MM.1S (cell line): Measurements from ENCODE around the gene GUCY1A2.

ENCODE experiments used
- DNase-seq: peaks from one replicate; pipeline ENCODE4 v3.0.0-alpha.2; 2015
- H2AFZ ChIP-seq: fragments of 300-600 bp; sonication (generic); 2 replicates; pipeline ENCODE4 v1.6.0; 2016; ENCODE audit warnings: antibody characterized with exemption, low read length
- H3F3A ChIP-seq: fragments of 300-600 bp; sonication (generic); 2 replicates; pipeline ENCODE4 v1.6.1; 2016; ENCODE audit warnings: mild to moderate bottlenecking, antibody characterized with exemption, low read length, moderate library complexity, mixed read lengths; ENCODE audit not compliant: insufficient read depth
- H3K27ac ChIP-seq: fragments of 300-600 bp; sonication (generic); 2 replicates; pipeline ENCODE4 v1.5.1; 2016; ENCODE audit warnings: mild to moderate bottlenecking, low read length
- H3K27me3 ChIP-seq: fragments of 300-600 bp; sonication (generic); replicated peaks from 2 replicates; pipeline ENCODE4 v1.6.0; 2016; ENCODE audit warnings: low read length; ENCODE audit not compliant: insufficient read depth
- H3K36me3 ChIP-seq: fragments of 300-600 bp; sonication (generic); replicated peaks from 2 replicates; pipeline ENCODE4 v1.6.1; 2016; ENCODE audit warnings: mild to moderate bottlenecking, low read length, mixed read lengths; ENCODE audit not compliant: insufficient read depth
- H3K4me1 ChIP-seq: fragments of 300-600 bp; sonication (generic); 2 replicates; pipeline ENCODE4 v1.6.1; 2016; ENCODE audit warnings: low read length, mixed read lengths
- H3K4me2 ChIP-seq: fragments of 300-600 bp; sonication (generic); 2 replicates; pipeline ENCODE4 v1.6.0; 2016; ENCODE audit warnings: low read depth, low read length
- H3K4me3 ChIP-seq: fragments of 300-600 bp; sonication (generic); 2 replicates; pipeline ENCODE4 v1.5.1; 2016; ENCODE audit warnings: low read length, mixed read lengths
- H3K79me2 ChIP-seq: fragments of 300-600 bp; sonication (generic); 2 replicates; pipeline ENCODE4 v1.6.1; 2016; ENCODE audit warnings: mixed run types, low read length, mixed read lengths
- H3K9ac ChIP-seq: fragments of 300-600 bp; sonication (generic); 2 replicates; pipeline ENCODE4 v1.6.1; 2016; ENCODE audit warnings: low read length, mixed read lengths
- H3K9me2 ChIP-seq: fragments of 300-600 bp; sonication (generic); replicated peaks from 2 replicates; pipeline ENCODE4 v1.6.1; 2016; ENCODE audit warnings: mild to moderate bottlenecking, low read length, mixed read lengths; ENCODE audit not compliant: insufficient read depth
- H3K9me3 ChIP-seq: fragments of 300-600 bp; sonication (generic); replicated peaks from 2 replicates; pipeline ENCODE4 v1.6.1; 2016; ENCODE audit warnings: mild to moderate bottlenecking, low read length, mixed read lengths; ENCODE audit not compliant: insufficient read depth
- H4K20me1 ChIP-seq: fragments of 300-600 bp; sonication (generic); 2 replicates; pipeline ENCODE4 v1.6.1; 2016; ENCODE audit warnings: mild to moderate bottlenecking, low read length, moderate library complexity, mixed read lengths; ENCODE audit not compliant: insufficient read depth
- CTCF ChIP-seq: fragments of 300-600 bp; sonication (generic); IDR thresholded peaks from 2 replicates; pipeline ENCODE4 v1.5.1; 2016; ENCODE audit warnings: antibody characterized with exemption, low read length, mixed read lengths
- EZH2 ChIP-seq: fragments of 300-600 bp; sonication (generic); optimal IDR thresholded peaks from 2 replicates; pipeline ENCODE3; 2017; ENCODE audit warnings: low read depth, mild to moderate bottlenecking, antibody characterized with exemption, low read length, mixed read lengths
- EZH2phosphoT487 ChIP-seq: fragments of 300-600 bp; sonication (generic); IDR thresholded peaks from 2 replicates; pipeline ENCODE4 v1.6.1; 2018; ENCODE audit warnings: antibody characterized with exemption, low read length

The GUCY1A2 gene

GRCh38 chr11:106644824-106645223 lies 373.5 kb downstream of the GUCY1A2 start:
- TF ChIP-seq EZH2 (no peak), CTCF (no peak), EZH2phosphoT487 (no peak)
- no peaks in the 10 kb centered on the region for H3K9me3 ChIP-seq
- H3K4me1 ChIP-seq: no peaks in the 10 kb centered on the region
- no peak overlapping the region for H3K4me2 ChIP-seq
- H3K4me3 ChIP-seq: no peak overlapping the region
- H3F3A ChIP-seq: no peaks in the 10 kb centered on the region
- no peaks in the 10 kb centered on the region for H3K9me2 ChIP-seq
- no peaks in the 10 kb centered on the region for H3K36me3 ChIP-seq
- H3K27ac ChIP-seq: no peak overlapping the region
- H3K9ac ChIP-seq: no peak overlapping the region
- H3K79me2 ChIP-seq: no peaks in the 10 kb centered on the region
- DNase-seq: peak; percentile 11
- H3K27me3 ChIP-seq: no peaks in the 10 kb centered on the region
- H4K20me1 ChIP-seq: no peaks in the 10 kb centered on the region
- H2AFZ ChIP-seq: no peak overlapping the region

- Histone ChIP-seq H3K4me3 (no peak overlapping the region), H3K27me3 (no peaks in the 10 kb centered on the region), H3K27ac (no peak overlapping the region), H3K4me1 (no peaks in the 10 kb centered on the region), H3K9me2 (no peaks in the 10 kb centered on the region), H2AFZ (no peak overlapping the region), H3K4me2 (no peak overlapping the region), H3K9me3 (no peaks in the 10 kb centered on the region), H3K36me3 (no peaks in the 10 kb centered on the region), H3K9ac (no peak overlapping the region), H3F3A (no peaks in the 10 kb centered on the region), H4K20me1 (no peaks in the 10 kb centered on the region), H3K79me2 (no peaks in the 10 kb centered on the region)
- TF ChIP-seq EZH2 (no peak), EZH2phosphoT487 (no peak), CTCF (no peak)
- no peak for DNase-seq
These were observed 375.9 kb downstream of the GUCY1A2 start for GRCh38 chr11:106642331-106642730.

- Histone ChIP-seq H3K9me3 (no peaks in the 10 kb centered on the region), H2AFZ (no peak overlapping the region), H3K9me2 (no peaks in the 10 kb centered on the region), H3K4me1 (no peaks in the 10 kb centered on the region), H3K27me3 (no peaks in the 10 kb centered on the region), H4K20me1 (no peaks in the 10 kb centered on the region), H3K79me2 (no peaks in the 10 kb centered on the region), H3K36me3 (no peaks in the 10 kb centered on the region), H3K27ac (no peak overlapping the region), H3K4me3 (no peak overlapping the region), H3K4me2 (no peak overlapping the region), H3F3A (no peaks in the 10 kb centered on the region), H3K9ac (no peak overlapping the region)
- no peak for DNase-seq
- TF ChIP-seq CTCF: no peak
- TF ChIP-seq EZH2: no peak
- TF ChIP-seq EZH2phosphoT487: no peak
These were observed 386.0 kb downstream of the GUCY1A2 start for GRCh38 chr11:106632283-106632682.
